ENCODE results near the gene VSTM2B. TPM values are rescaled to one million over a fixed set of nuclear protein-coding genes. Genes with fewer than 3 reads are reported as not detected.

Gene VSTM2B
- total and polyA plus RNA-seq, 2 of the 4 experiments (the other 2 are of a cell fraction) = not detected

- H4K5ac ChIP-seq (ENCODE audit: low read depth, low read length) = no peak overlapping the region
- no peaks in the 10 kb centered on the region for H3K79me1 ChIP-seq (ENCODE audit: low read depth in 1 of 2, low read length in 2 of 2)
- H3K18ac ChIP-seq (ENCODE audit: low read depth, low read length) = no peak overlapping the region
- H3K4me2 ChIP-seq (ENCODE audit: low read depth, low read length) = no peak overlapping the region
- H3K56ac ChIP-seq (ENCODE audit: extremely low read depth, insufficient read depth, low read length) = no peak overlapping the region
- WGBS, 2 experiments (ENCODE audit: extremely low coverage in 2 of 2, insufficient read length in 1 of 2) = 60% methylated on average over 3 of the region's 3 CpGs; no CpG with 5 or more reads in 1 of the 2 experiments
- no peak overlapping the region for H2AK5ac ChIP-seq (ENCODE audit: low read depth, low read length)
- no peak overlapping the region for H3K27ac ChIP-seq (ENCODE audit: insufficient read depth, low read length)
- no peaks in the 10 kb centered on the region for H3K36me3 ChIP-seq (ENCODE audit: control insufficient read depth, insufficient read depth, low read length)
- no peaks in the 10 kb centered on the region for H3K9me1 ChIP-seq (ENCODE audit: insufficient read depth, low read length)
- H2AFZ ChIP-seq (replicated peaks; ENCODE audit: low read length, poor library complexity) = no peak overlapping the region
- H3K23ac ChIP-seq (ENCODE audit: low read depth, low read length) = no peak overlapping the region
- dilution Hi-C loops (cut with HindIII; ENCODE audit: low sequenced_read_pairs, unreplicated experiment) = no loop called here
- H3K9ac ChIP-seq (ENCODE audit: low read depth, low read length) = no peak overlapping the region
- TF ChIP-seq NFE2L2 (IDR thresholded peaks at IDR 0.05; ENCODE audit: low read depth, low read length) = no peak
- no peak for TF ChIP-seq FOS (IDR thresholded peaks at IDR 0.05; ENCODE audit: low read depth, low read length)
- no peak for TF ChIP-seq POLR2A (IDR thresholded peaks at IDR 0.05; ENCODE audit: low read depth, low read length)
- TF ChIP-seq MAFK (IDR thresholded peaks at IDR 0.05; ENCODE audit: low read depth, low read length) = no peak
- TF ChIP-seq CEBPB (IDR thresholded peaks at IDR 0.05; ENCODE audit: low read depth, low read length) = no peak
- TF ChIP-seq BHLHE40 (IDR thresholded peaks at IDR 0.05; ENCODE audit: low read depth, low read length) = no peak
- TF ChIP-seq RCOR1 (IDR thresholded peaks at IDR 0.05; ENCODE audit: insufficient replicate concordance, low read length) = no peak
- no peak for TF ChIP-seq USF2 (IDR thresholded peaks at IDR 0.05; ENCODE audit: low read depth, low read length)
- TF ChIP-seq, protein P1, sequence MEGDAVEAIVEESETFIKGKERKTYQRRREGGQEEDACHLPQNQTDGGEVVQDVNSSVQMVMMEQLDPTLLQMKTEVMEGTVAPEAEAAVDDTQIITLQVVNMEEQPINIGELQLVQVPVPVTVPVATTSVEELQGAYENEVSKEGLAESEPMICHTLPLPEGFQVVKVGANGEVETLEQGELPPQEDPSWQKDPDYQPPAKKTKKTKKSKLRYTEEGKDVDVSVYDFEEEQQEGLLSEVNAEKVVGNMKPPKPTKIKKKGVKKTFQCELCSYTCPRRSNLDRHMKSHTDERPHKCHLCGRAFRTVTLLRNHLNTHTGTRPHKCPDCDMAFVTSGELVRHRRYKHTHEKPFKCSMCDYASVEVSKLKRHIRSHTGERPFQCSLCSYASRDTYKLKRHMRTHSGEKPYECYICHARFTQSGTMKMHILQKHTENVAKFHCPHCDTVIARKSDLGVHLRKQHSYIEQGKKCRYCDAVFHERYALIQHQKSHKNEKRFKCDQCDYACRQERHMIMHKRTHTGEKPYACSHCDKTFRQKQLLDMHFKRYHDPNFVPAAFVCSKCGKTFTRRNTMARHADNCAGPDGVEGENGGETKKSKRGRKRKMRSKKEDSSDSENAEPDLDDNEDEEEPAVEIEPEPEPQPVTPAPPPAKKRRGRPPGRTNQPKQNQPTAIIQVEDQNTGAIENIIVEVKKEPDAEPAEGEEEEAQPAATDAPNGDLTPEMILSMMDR (conservative IDR thresholded peaks at IDR 0.05; ENCODE audit: low read depth, low read length) = no peak
- no peak for TF ChIP-seq RAD21 (IDR thresholded peaks at IDR 0.05; ENCODE audit: low read length)
- no peak for TF ChIP-seq MAZ (IDR thresholded peaks at IDR 0.05; ENCODE audit: borderline replicate concordance, low read depth, low read length)
- POLR2A ChIA-PET (ENCODE audit: unreplicated experiment) = no interaction called here
- no peak overlapping the region for H3K4me3 ChIP-seq (ENCODE audit: insufficient read depth, low read depth, low read length)
- H2BK5ac ChIP-seq (ENCODE audit: low read depth, low read length, poor library complexity, severe bottlenecking) = no peak overlapping the region
- H2BK15ac ChIP-seq (ENCODE audit: low read depth, low read length) = no peak overlapping the region
- in situ Hi-C loops (cut with MboI; ENCODE audit: low sequenced_read_pairs) = no loop called here
- no peaks in the 10 kb centered on the region for H4K20me1 ChIP-seq (ENCODE audit: insufficient read depth, low read length)
- H3K27me3 ChIP-seq (ENCODE audit: control insufficient read depth, insufficient read depth, low read length) = no peaks in the 10 kb centered on the region
- BruUV-seq (replicated peaks) = no TSS peak
- CTCF ChIA-PET = no interaction called here
- H3K14ac ChIP-seq (replicated peaks; ENCODE audit: low read depth, low read length) = no peak overlapping the region
- no peak for DNase-seq
- no peak overlapping the region for H2BK120ac ChIP-seq (ENCODE audit: low read depth, low read length)
- H3K4ac ChIP-seq (ENCODE audit: low read depth, low read length) = no peak overlapping the region
- no peaks in the 10 kb centered on the region for H3K4me1 ChIP-seq (ENCODE audit: control insufficient read depth, insufficient read depth, low read length)
- no peak overlapping the region for H2BK20ac ChIP-seq (ENCODE audit: low read depth, low read length)
- no peak overlapping the region for H4K8ac ChIP-seq (ENCODE audit: low read depth in 2 of 2, low read length in 2 of 2)
- no peak for ATAC-seq (ENCODE audit: low read depth)
- H4K91ac ChIP-seq (ENCODE audit: insufficient read depth, low read depth, low read length) = no peak overlapping the region
- H2AK9ac ChIP-seq (replicated peaks; ENCODE audit: low read depth, low read length, poor library complexity) = no peak overlapping the region
- intact Hi-C loops (cut with micrococcal nuclease) = no loop called here
- no peaks in the 10 kb centered on the region for H3K9me3 ChIP-seq (ENCODE audit: control insufficient read depth, insufficient read depth, low read length)
Measured at GRCh38 chr19:29566496-29567054, 40.8 kb downstream of the VSTM2B start.

All from IMR-90 (cell line).